Skeletal muscle satellite cell (primary cell): ENCODE results near the gene SH2D5. TPM values are rescaled to one million over a fixed set of nuclear protein-coding genes. Genes with fewer than 3 reads are reported as not detected.

Experiments used
- H3K27me3 ChIP-seq: 2 replicates; pipeline ENCODE4 v1.7.0; 2013; ENCODE audit warnings: low read length; ENCODE audit not compliant: control insufficient read depth, insufficient read depth
- H3K36me3 ChIP-seq: 2 replicates; pipeline ENCODE4 v1.7.0; 2013; ENCODE audit warnings: mild to moderate bottlenecking, control low read depth, low read length; ENCODE audit not compliant: insufficient read depth
- H3K4me1 ChIP-seq: 2 replicates; pipeline ENCODE4 v1.7.0; 2013; ENCODE audit warnings: low read length; ENCODE audit not compliant: control insufficient read depth, insufficient read depth
- H3K4me2 ChIP-seq: 2 replicates; pipeline ENCODE4 v1.7.0; 2013; ENCODE audit warnings: mild to moderate bottlenecking, low read length
- H3K4me3 ChIP-seq: 2 replicates; pipeline ENCODE4 v1.7.0; 2013; ENCODE audit warnings: low read length
- H3K9ac ChIP-seq: 2 replicates; pipeline ENCODE4 v1.7.0; 2013; ENCODE audit warnings: mild to moderate bottlenecking, low read depth, low read length, moderate library complexity
- H3K9me3 ChIP-seq: replicated peaks from 2 replicates; pipeline ENCODE4 v1.7.0; 2013; ENCODE audit warnings: mild to moderate bottlenecking, control low read depth, low read length
- total RNA-seq: library from RNA; depleted of rRNA; stranded (reverse); fragments of >200 nt; gene quantifications from 2 replicates; pipeline ENCODE4 v1.2.3, GENCODE V29; 2012; rRNA removed

Gene SH2D5
- total RNA-seq = 1.3 and 6.1 TPM in 2 replicates

- Histone ChIP-seq H3K27me3 (peaks cover 21% of the 10 kb centered on the region), H3K4me1 (peaks cover 16% of the 10 kb centered on the region), H3K4me3 (peak within 1 kb of the TSS; percentile 75), H3K9me3 (no peaks in the 10 kb centered on the region), H3K9ac (peak within 1 kb of the TSS; percentile 86), H3K4me2 (peak within 1 kb of the TSS; percentile 98), H3K36me3 (peaks cover 10% of the 10 kb centered on the region)
These were observed at the start of gene SH2D5 for GRCh38 chr1:20732588-20733359. TSS of gene SH2D5 (minus strand) at chr1:20732703. CDS start at chr1:20728044, 4,659 bp downstream.

DNA sequence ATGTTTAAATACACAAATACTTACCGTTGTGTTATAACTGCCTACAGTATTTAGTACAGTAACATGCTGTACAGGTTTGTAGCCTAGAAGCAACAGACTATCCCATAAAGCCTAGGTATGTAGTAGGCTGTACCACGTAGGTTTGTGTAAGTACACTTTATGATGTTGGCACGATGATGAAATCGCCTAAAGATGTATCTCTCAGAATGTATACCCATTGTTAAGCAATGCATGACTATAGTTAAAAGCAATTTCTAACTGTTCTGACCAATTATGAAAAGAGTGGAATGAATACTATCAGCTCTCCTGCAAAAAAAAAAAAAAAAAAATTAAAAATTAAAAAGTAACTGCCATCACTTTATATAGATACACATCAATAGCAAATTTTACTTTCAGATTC, 43.2 kb upstream of the SH2D5 start:
- H3K9me3 ChIP-seq = no peaks in the 10 kb centered on the region
- no peak overlapping the region for H3K4me2 ChIP-seq
- H3K4me3 ChIP-seq = no peak overlapping the region
- H3K4me1 ChIP-seq = peaks cover 5% of the 10 kb centered on the region
- no peak overlapping the region for H3K9ac ChIP-seq
- H3K36me3 ChIP-seq = peaks cover 78% of the 10 kb centered on the region
- H3K27me3 ChIP-seq = no peaks in the 10 kb centered on the region

- Histone ChIP-seq H3K4me2 (no peak overlapping the region), H3K36me3 (peaks cover 93% of the 10 kb centered on the region)
These were observed 39.3 kb upstream of the SH2D5 start for GRCh38 chr1:20771780-20772179.

GRCh38 chr1:20770314-20771087, 38.0 kb upstream of the SH2D5 start:
- Histone ChIP-seq H3K4me3 (no peak overlapping the region), H3K9me3 (no peaks in the 10 kb centered on the region), H3K9ac (no peak overlapping the region), H3K36me3 (peaks cover 94% of the 10 kb centered on the region), H3K27me3 (no peaks in the 10 kb centered on the region), H3K4me1 (no peaks in the 10 kb centered on the region), H3K4me2 (no peak overlapping the region)

More at GRCh38 chr1:20771780-20772179, 39.3 kb upstream of the SH2D5 start:
- no peak overlapping the region for H3K4me3 ChIP-seq
- H3K4me1 ChIP-seq = peaks cover 5% of the 10 kb centered on the region
- H3K9me3 ChIP-seq = no peaks in the 10 kb centered on the region
- H3K9ac ChIP-seq = no peak overlapping the region
- no peaks in the 10 kb centered on the region for H3K27me3 ChIP-seq

- Histone ChIP-seq H3K9me3 (no peaks in the 10 kb centered on the region), H3K4me1 (no peaks in the 10 kb centered on the region), H3K9ac (no peak overlapping the region), H3K4me3 (no peak overlapping the region), H3K4me2 (no peak overlapping the region), H3K36me3 (peaks cover 94% of the 10 kb centered on the region), H3K27me3 (no peaks in the 10 kb centered on the region)
These were observed 34.8 kb upstream of the SH2D5 start for GRCh38 chr1:20767271-20767670.

DNA sequence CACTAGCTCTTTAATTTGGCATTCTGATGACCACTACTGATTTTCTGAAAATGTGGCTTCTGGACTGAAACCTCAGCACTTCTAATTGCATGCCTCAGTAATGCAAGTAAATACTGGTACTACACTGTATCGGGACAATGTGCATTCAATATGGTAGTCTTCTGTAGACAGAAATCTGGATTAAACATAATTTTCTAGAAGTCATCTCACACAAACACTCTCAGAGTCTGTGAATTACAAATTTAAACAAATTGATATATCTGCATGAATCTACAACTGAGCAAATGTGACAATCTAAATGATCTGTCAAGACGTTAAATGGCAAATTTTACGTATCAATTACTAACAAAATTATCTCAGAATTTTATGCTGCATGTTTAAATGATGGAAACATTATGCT, 30.9 kb upstream of the SH2D5 start:
- H3K4me1 ChIP-seq = no peaks in the 10 kb centered on the region
- no peak overlapping the region for H3K9ac ChIP-seq
- H3K4me3 ChIP-seq = no peak overlapping the region
- no peaks in the 10 kb centered on the region for H3K9me3 ChIP-seq
- H3K36me3 ChIP-seq = peaks cover 86% of the 10 kb centered on the region
- no peak overlapping the region for H3K4me2 ChIP-seq
- H3K27me3 ChIP-seq = no peaks in the 10 kb centered on the region

GRCh38 chr1:20760322-20760721, 27.8 kb upstream of the SH2D5 start:
- Histone ChIP-seq H3K4me1 (no peaks in the 10 kb centered on the region), H3K4me3 (no peak overlapping the region), H3K9me3 (no peaks in the 10 kb centered on the region), H3K27me3 (no peaks in the 10 kb centered on the region), H3K9ac (no peak overlapping the region), H3K36me3 (peaks cover 85% of the 10 kb centered on the region), H3K4me2 (no peak overlapping the region)

GRCh38 chr1:20753589-20753988, 21.1 kb upstream of the SH2D5 start:
- Histone ChIP-seq H3K4me1 (no peaks in the 10 kb centered on the region), H3K27me3 (no peaks in the 10 kb centered on the region), H3K9ac (no peak overlapping the region), H3K36me3 (peaks cover 81% of the 10 kb centered on the region), H3K9me3 (no peaks in the 10 kb centered on the region), H3K4me3 (no peak overlapping the region), H3K4me2 (no peak overlapping the region)

DNA sequence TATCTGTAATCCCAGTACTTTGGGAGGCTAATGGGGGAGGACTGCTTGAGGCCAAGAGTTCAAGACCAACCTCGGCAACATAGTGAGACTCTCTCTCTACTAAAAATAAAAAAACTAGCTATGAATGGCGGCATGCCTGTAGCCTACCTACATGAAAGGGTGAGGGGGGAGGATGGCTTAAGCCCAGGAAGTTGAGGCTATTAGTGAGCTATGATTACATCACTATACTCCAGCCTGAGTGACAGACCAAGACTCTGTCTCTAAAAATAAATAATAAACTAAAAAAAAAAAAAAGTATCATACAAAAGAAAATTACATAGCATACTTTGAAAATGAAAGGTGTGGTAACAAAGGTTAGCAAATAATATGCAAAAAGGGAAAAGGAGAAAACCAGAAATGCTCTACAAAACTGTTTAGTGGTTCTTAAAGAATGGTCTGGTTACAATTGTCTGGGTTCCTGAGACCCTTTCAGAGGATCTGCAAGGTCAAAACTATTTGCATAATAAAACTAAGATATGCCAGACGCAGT, 19.0 kb upstream of the SH2D5 start:
- no peaks in the 10 kb centered on the region for H3K4me1 ChIP-seq
- no peak overlapping the region for H3K9ac ChIP-seq
- no peaks in the 10 kb centered on the region for H3K27me3 ChIP-seq
- peaks cover 84% of the 10 kb centered on the region for H3K36me3 ChIP-seq
- H3K4me2 ChIP-seq = no peak overlapping the region
- H3K9me3 ChIP-seq = no peaks in the 10 kb centered on the region
- H3K4me3 ChIP-seq = no peak overlapping the region

- Histone ChIP-seq H3K4me3 (no peak overlapping the region), H3K36me3 (peaks cover 75% of the 10 kb centered on the region), H3K4me2 (no peak overlapping the region), H3K9me3 (no peaks in the 10 kb centered on the region), H3K9ac (no peak overlapping the region), H3K4me1 (peaks cover 19% of the 10 kb centered on the region), H3K27me3 (no peaks in the 10 kb centered on the region)
These were observed 10.2 kb upstream of the SH2D5 start for GRCh38 chr1:20742671-20743070.

DNA sequence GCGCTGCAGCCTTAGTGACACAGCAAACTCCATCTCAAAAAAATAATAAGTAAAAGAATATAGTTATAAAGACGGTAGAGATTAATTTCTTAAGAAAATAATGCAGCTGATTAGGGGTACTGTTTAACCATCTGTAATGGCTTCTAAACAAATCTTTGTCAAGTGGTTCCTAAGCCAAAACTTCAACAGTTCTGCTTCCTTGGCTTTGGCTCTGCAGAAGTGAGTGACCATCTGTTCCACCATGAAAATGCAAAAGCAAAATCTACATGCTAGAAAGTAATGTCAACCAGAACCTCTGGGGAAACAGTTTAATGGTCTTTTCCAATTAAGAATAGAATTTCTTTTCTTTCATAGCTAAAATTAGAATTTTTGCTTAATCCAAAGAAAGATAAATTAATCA, 8.3 kb upstream of the SH2D5 start:
- H3K9me3 ChIP-seq = no peaks in the 10 kb centered on the region

More for the DNA sequence above, 8.3 kb upstream of the SH2D5 start:
- no peak overlapping the region for H3K4me3 ChIP-seq
- H3K27me3 ChIP-seq = no peaks in the 10 kb centered on the region
- H3K36me3 ChIP-seq = peaks cover 66% of the 10 kb centered on the region
- H3K4me2 ChIP-seq = no peak overlapping the region
- peaks cover 19% of the 10 kb centered on the region for H3K4me1 ChIP-seq
- H3K9ac ChIP-seq = no peak overlapping the region
